Measurements from ENCODE around the gene FIZ1.

Gene FIZ1

DNA sequence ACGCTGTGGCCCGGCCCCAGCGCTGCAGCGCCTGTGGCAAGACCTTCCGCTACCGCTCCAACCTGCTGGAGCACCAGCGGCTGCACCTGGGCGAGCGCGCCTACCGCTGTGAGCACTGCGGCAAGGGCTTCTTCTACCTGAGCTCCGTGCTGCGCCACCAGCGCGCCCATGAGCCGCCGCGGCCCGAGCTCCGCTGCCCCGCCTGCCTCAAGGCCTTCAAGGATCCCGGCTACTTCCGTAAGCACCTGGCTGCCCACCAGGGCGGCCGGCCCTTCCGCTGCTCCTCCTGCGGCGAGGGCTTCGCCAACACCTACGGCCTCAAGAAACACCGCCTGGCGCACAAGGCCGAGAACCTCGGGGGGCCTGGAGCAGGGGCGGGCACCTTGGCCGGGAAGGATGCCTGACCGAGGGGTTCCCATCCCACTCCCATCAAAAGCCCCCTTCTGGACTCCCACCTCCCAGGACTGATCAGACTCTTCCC is 17.1 kb upstream of the FIZ1 start:
- H3K27me3 ChIP-seq (ENCODE audit: insufficient read depth, poor library complexity, severe bottlenecking): no peaks in the 10 kb centered on the region
- TF ChIP-seq POLR2AphosphoS5 (IDR thresholded peaks at IDR 0.05; ENCODE audit: low read depth) (no peak), SPI1 (IDR thresholded peaks at IDR 0.05; ENCODE audit: borderline replicate concordance, low read depth) (no peak), CTCF (IDR thresholded peaks at IDR 0.05; ENCODE audit: insufficient read depth, low read length) (no peak)
- no peak overlapping the region for H3K4me3 ChIP-seq (replicated peaks; ENCODE audit: insufficient read depth, low read length)
- DNase-seq (ENCODE audit: low read depth in 1 of 2, low spot score in 1 of 2): no peak
- no peak overlapping the region for H3K27ac ChIP-seq (replicated peaks)

DNA sequence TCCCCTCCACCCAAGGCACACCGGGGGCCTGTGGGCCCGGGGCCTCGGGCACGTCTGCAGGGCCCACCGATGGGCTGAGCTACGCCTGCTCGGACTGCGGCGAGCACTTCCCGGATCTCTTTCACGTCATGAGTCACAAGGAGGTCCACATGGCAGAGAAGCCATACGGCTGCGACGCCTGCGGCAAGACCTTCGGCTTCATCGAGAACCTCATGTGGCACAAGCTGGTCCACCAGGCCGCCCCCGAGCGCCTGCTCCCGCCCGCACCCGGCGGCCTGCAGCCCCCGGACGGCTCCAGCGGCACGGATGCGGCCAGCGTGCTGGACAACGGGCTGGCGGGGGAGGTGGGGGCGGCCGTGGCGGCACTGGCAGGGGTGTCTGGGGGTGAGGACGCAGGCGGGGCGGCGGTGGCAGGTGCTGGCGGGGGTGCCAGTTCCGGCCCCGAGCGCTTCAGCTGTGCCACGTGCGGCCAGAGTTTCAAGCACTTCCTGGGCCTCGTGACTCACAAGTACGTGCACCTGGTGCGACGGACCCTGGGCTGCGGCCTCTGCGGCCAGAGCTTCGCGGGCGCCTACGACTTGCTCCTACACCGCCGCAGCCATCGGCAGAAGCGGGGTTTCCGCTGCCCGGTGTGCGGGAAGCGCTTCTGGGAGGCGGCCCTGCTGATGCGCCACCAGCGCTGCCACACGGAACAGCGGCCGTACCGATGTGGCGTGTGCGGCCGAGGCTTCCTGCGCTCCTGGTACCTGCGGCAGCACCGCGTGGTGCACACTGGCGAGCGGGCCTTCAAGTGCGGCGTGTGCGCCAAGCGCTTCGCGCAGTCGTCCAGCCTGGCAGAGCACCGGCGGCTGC is 16.5 kb upstream of the FIZ1 start:
- TF ChIP-seq, protein P1, sequence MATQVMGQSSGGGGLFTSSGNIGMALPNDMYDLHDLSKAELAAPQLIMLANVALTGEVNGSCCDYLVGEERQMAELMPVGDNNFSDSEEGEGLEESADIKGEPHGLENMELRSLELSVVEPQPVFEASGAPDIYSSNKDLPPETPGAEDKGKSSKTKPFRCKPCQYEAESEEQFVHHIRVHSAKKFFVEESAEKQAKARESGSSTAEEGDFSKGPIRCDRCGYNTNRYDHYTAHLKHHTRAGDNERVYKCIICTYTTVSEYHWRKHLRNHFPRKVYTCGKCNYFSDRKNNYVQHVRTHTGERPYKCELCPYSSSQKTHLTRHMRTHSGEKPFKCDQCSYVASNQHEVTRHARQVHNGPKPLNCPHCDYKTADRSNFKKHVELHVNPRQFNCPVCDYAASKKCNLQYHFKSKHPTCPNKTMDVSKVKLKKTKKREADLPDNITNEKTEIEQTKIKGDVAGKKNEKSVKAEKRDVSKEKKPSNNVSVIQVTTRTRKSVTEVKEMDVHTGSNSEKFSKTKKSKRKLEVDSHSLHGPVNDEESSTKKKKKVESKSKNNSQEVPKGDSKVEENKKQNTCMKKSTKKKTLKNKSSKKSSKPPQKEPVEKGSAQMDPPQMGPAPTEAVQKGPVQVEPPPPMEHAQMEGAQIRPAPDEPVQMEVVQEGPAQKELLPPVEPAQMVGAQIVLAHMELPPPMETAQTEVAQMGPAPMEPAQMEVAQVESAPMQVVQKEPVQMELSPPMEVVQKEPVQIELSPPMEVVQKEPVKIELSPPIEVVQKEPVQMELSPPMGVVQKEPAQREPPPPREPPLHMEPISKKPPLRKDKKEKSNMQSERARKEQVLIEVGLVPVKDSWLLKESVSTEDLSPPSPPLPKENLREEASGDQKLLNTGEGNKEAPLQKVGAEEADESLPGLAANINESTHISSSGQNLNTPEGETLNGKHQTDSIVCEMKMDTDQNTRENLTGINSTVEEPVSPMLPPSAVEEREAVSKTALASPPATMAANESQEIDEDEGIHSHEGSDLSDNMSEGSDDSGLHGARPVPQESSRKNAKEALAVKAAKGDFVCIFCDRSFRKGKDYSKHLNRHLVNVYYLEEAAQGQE (IDR thresholded peaks at IDR 0.05; ENCODE audit: insufficient replicate concordance, low read depth): no peak
- DNase-seq (ENCODE audit: low read depth in 1 of 2, low spot score in 1 of 2): no peak

GRCh38 chr19:55614711-55615542 is 15.6 kb upstream of the FIZ1 start:
- no peak overlapping the region for H3K27ac ChIP-seq (replicated peaks)
- TF ChIP-seq, protein P1 (IDR thresholded peaks at IDR 0.05; ENCODE audit: insufficient replicate concordance, low read depth): no peak
- TF ChIP-seq SPI1 (IDR thresholded peaks at IDR 0.05; ENCODE audit: borderline replicate concordance, low read depth) (no peak), GABPA (IDR thresholded peaks at IDR 0.05; ENCODE audit: low read depth) (no peak), POLR2AphosphoS5 (IDR thresholded peaks at IDR 0.05; ENCODE audit: low read depth) (no peak), CTCF (IDR thresholded peaks at IDR 0.05; ENCODE audit: insufficient read depth, low read length) (no peak)

More for the DNA sequence above, 16.5 kb upstream of the FIZ1 start:
- Histone ChIP-seq H3K27ac (replicated peaks) (no peak overlapping the region), H3K4me3 (replicated peaks; ENCODE audit: insufficient read depth, low read length) (no peak overlapping the region), H3K27me3 (ENCODE audit: insufficient read depth, poor library complexity, severe bottlenecking) (no peaks in the 10 kb centered on the region)

More at GRCh38 chr19:55614711-55615542, 15.6 kb upstream of the FIZ1 start:
- no peak overlapping the region for H3K4me3 ChIP-seq (replicated peaks; ENCODE audit: insufficient read depth, low read length)
- no peak for DNase-seq (ENCODE audit: low read depth in 1 of 2, low spot score in 1 of 2)
- H3K27me3 ChIP-seq (ENCODE audit: insufficient read depth, poor library complexity, severe bottlenecking): no peaks in the 10 kb centered on the region
